BJ (cell line): ENCODE data around the gene IGDCC3. TPM values are rescaled to one million over a fixed set of nuclear protein-coding genes. Genes with fewer than 3 reads are reported as not detected.

Experiments
- CTCF ChIA-PET: fragments of 350-600 bp; formaldehyde crosslinking; extraction: SDS; loops from one replicate; lab custom pipeline; 2021; ENCODE audit warnings: antibody characterized with exemption, inconsistent platforms; lab: Yijun Ruan, JAX
- POLR2A ChIA-PET: fragments of 300-600 bp; sonication (Branson Sonifier 250); formaldehyde crosslinking; extraction: SDS; loops from one replicate; lab custom pipeline; 2021; ENCODE audit warnings: antibody characterized with exemption; lab: Charles Lee
- DNase-seq: peaks from one replicate; pipeline ENCODE4 v3.0.0-alpha.2; 2011; ENCODE audit warnings: low read depth
- H3K27me3 ChIP-seq: 2 replicates; pipeline ENCODE4 v1.6.0; 2011; ENCODE audit warnings: low read length; ENCODE audit not compliant: control insufficient read depth, insufficient read depth
- H3K36me3 ChIP-seq: 2 replicates; pipeline ENCODE4 v1.5.1; 2011; ENCODE audit warnings: low read length; ENCODE audit not compliant: control insufficient read depth, insufficient read depth
- H3K4me3 ChIP-seq: 2 replicates; pipeline ENCODE4 v1.5.1; 2011; ENCODE audit warnings: low read depth, mild to moderate bottlenecking, control low read depth, low read length
- polyA plus RNA-seq: library from polyadenylated mRNA; depleted of rRNA; stranded (reverse); fragments of >200 nt; gene quantifications from 2 replicates; pipeline ENCODE4 v1.2.3, GENCODE V29; 2011
- TF ChIP-seq, protein P1 (sequence below): IDR thresholded peaks from 2 replicates; pipeline ENCODE4 v1.5.1; 2011; ENCODE audit warnings: low read depth, mild to moderate bottlenecking, control low read depth, inconsistent platforms, low read length, moderate library complexity; ENCODE audit not compliant: insufficient read depth

The IGDCC3 gene
- polyA plus RNA-seq, 1 experiment, result not detected

DNA sequence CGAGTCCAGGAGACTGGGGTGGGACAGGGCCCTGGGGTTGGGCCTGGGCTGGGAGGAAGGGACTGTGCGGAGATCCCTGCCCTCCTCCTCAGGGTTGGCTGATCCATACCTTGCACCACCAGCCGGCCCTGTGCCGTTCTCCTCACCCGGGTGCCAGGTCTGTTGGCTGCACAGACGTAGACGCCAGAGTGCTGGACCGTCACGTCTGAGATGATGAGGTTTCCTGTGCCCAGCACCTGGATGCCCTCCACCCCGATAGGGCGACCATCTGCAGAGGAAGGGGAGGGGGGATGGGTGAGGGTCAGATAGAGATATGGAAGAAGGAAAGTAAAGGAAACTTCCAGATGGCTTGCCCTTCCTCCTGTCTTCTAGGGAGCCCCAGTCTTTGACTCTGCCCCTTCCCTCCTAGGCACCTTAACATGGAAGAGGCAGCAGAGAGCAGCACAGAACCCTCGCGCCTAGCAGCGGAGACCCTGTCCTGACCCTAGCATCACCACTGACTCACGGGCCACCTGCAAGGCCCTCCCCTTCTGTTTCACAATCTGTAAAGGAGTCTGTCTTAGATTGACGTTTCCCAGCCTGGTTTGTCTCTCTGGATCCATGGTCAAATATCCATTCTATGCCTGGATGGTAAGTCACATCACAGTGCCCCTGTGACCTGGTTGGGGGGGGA, 44.5 kb downstream of the IGDCC3 start:
- POLR2A ChIA-PET, result no interaction called here
- DNase-seq, result no peak
- Histone ChIP-seq H3K36me3 (no peaks in the 10 kb centered on the region), H3K4me3 (no peak overlapping the region), H3K27me3 (peaks cover 14% of the 10 kb centered on the region)
- TF ChIP-seq, protein P1, sequence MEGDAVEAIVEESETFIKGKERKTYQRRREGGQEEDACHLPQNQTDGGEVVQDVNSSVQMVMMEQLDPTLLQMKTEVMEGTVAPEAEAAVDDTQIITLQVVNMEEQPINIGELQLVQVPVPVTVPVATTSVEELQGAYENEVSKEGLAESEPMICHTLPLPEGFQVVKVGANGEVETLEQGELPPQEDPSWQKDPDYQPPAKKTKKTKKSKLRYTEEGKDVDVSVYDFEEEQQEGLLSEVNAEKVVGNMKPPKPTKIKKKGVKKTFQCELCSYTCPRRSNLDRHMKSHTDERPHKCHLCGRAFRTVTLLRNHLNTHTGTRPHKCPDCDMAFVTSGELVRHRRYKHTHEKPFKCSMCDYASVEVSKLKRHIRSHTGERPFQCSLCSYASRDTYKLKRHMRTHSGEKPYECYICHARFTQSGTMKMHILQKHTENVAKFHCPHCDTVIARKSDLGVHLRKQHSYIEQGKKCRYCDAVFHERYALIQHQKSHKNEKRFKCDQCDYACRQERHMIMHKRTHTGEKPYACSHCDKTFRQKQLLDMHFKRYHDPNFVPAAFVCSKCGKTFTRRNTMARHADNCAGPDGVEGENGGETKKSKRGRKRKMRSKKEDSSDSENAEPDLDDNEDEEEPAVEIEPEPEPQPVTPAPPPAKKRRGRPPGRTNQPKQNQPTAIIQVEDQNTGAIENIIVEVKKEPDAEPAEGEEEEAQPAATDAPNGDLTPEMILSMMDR, result no peak
- CTCF ChIA-PET, result no interaction called here

DNA sequence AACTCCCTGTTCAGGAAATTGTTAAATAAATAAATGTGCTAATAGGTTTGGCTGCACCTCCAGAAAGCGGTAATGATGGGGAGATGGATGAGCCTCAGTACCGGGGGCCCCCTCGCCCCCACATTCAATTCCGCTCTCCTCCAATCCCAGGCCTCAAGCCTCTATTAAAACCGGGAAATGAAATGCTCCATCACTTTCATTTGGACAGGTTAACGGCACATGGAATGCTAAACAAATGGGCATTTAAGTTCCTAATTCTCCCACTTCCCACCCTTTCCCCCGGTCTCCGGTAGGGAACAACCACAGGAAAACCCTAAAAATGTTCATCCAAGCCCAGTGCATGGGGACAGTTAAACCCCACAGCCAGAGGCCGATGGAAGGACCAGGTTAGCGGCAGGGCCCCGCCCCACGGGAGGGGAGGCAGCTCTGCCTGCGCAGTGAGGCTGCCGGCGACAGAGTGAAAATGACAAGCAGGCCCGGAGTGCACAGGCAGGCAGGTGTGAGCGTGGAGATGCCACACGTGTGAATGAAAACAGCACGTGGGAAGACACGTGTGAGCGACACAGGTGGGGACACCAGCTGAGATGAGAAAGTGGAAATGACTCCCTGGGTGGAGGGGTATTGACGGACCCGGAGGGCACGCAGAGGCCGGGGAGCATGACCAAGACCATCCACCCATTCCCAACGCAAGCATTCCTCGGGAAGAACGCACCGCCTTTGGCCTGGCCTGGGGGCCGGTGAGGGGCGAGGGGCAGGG, 45.2 kb downstream of the IGDCC3 start:
- Histone ChIP-seq H3K4me3 (no peak overlapping the region), H3K36me3 (no peaks in the 10 kb centered on the region), H3K27me3 (peaks cover 11% of the 10 kb centered on the region)
- POLR2A ChIA-PET, result no interaction called here
- CTCF ChIA-PET, result interaction anchor here (20.2 kb wide), 1 partner anchor 53 kb away, joined by 454 read pairs; the partner anchor contains the start of gene IGDCC3
- no peak for DNase-seq
- TF ChIP-seq, protein P1, result no peak

DNA sequence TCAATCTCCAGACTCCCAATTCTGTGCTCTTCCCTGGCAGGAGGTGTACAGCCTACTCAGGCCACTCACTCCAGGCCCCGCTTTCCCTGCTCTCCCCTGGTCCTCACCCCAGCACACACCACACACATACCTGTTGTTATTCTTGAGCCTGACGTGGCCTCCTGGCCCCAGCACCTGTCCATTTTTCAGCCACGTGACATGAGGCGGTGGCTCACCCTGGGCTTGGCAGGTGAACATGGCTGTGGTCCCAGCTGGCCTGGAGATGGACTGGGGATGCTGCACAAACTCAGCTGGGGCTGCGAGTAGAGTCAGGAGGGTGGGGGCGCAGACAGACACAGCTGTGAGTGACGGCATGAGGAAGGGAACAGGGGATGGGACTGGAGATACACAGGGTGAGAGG, 46.0 kb downstream of the IGDCC3 start:
- POLR2A ChIA-PET, result no interaction called here
- DNase-seq, result no peak
- H3K4me3 ChIP-seq, result no peak overlapping the region
- CTCF ChIA-PET, result interaction anchor here (20.2 kb wide), 1 partner anchor 54 kb away, joined by 454 read pairs; the partner anchor contains the start of gene IGDCC3
- peaks cover 9% of the 10 kb centered on the region for H3K27me3 ChIP-seq
- TF ChIP-seq, protein P1, result no peak
- no peaks in the 10 kb centered on the region for H3K36me3 ChIP-seq

DNA sequence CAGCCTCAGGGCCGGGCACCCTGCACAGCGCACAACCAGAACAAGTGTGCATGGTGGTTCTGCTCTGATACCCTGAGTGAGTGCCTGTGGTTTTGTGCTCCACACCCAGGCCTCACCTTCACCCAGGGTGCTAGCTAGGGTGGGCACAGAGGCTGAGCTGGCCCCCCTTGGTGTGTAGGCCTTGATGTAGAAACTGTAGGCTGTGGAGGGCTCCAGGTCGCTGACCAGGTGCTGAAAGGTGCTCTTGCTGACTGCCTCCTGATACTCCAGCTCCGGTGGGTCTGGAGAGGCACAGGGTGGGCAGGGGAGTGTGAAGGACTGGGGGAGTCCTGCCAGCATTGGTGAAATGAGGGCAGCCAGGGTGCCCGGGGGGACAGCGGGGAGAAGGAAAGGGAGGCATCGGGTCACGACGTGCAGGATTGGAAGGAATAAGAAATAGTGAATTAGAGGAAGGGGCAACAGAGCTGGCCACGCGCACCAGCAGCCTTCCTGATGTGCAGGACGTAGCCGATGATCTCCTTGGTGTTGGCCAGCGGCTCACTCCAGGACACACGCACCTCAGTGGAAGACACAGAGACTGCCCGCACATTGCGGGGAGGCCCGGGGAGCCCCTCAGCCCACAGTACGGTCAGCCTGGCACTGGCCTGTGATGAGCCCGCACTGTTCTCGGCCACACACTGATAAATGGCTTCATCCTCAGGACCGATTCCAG, 46.7 kb downstream of the IGDCC3 start:
- ChIA-PET CTCF (interaction anchor here (1.8 to 20.2 kb wide), 2 partner anchors 12 to 55 kb away, joined by 6 to 454 read pairs; partner anchors contain the start of gene IGDCC3), POLR2A (no interaction called here)
- no peak for DNase-seq
- Histone ChIP-seq H3K36me3 (no peaks in the 10 kb centered on the region), H3K27me3 (peaks cover 4% of the 10 kb centered on the region), H3K4me3 (no peak overlapping the region)
- TF ChIP-seq, protein P1, result no peak
